COLO668 (cell line): ENCODE measurements around the gene KRT40.

Experiments
- DNase-seq: peaks from one replicate; lab custom pipeline; 2025; ENCODE audit not compliant: unreplicated experiment; lab: John Stamatoyannopoulos, UW

KRT40 gene

GRCh38 chr17:40953881-40954280 lies 30.2 kb downstream of the KRT40 start:
- DNase-seq, result no peak

- DNase-seq, result no peak
These were observed 31.5 kb downstream of the KRT40 start for GRCh38 chr17:40952661-40953060.

- no peak for DNase-seq
These were observed 32.0 kb downstream of the KRT40 start for GRCh38 chr17:40952154-40952553.

- no peak for DNase-seq
These were observed 33.0 kb downstream of the KRT40 start for GRCh38 chr17:40951011-40951622.

GRCh38 chr17:40950176-40950575 lies 34.0 kb downstream of the KRT40 start:
- DNase-seq, result no peak

- peak; percentile 2 for DNase-seq
These were observed 34.7 kb downstream of the KRT40 start for GRCh38 chr17:40949418-40949817.

- no peak for DNase-seq
These were observed 36.2 kb downstream of the KRT40 start for GRCh38 chr17:40947929-40948328.

GRCh38 chr17:40945414-40945813 lies 38.7 kb downstream of the KRT40 start:
- DNase-seq, result no peak

GRCh38 chr17:40944531-40944930 lies 39.6 kb downstream of the KRT40 start:
- no peak for DNase-seq

GRCh38 chr17:40942553-40942952 lies 41.6 kb downstream of the KRT40 start:
- DNase-seq, result no peak

GRCh38 chr17:40940266-40940665 lies 43.9 kb downstream of the KRT40 start:
- DNase-seq, result no peak

GRCh38 chr17:40938981-40939380 lies 45.1 kb downstream of the KRT40 start:
- no peak for DNase-seq

- DNase-seq, result no peak
These were observed 46.7 kb downstream of the KRT40 start, which contains the start of gene KRT23 for GRCh38 chr17:40937384-40937819. Gene KRT23, minus strand, starts transcription at chr17:40937646. Its CDS starts 1,043 bp downstream, at chr17:40936603.

GRCh38 chr17:40936976-40937375 lies 47.1 kb downstream of the KRT40 start:
- no peak for DNase-seq

- DNase-seq, result no peak
These were observed 47.6 kb downstream of the KRT40 start for GRCh38 chr17:40936437-40936971.

- DNase-seq, result no peak
These were observed 48.5 kb downstream of the KRT40 start for GRCh38 chr17:40935624-40936023.

- no peak for DNase-seq
These were observed 51.5 kb downstream of the KRT40 start for GRCh38 chr17:40932608-40933007.

- no peak for DNase-seq
These were observed 52.8 kb downstream of the KRT40 start for GRCh38 chr17:40931311-40931710.
